GM19455 (cell line): ENCODE data around the gene KRT73.
"Not testable (repeated sequence)": the region's sequence is repeated elsewhere in the genome, so short reads cannot be mapped to it uniquely, and the experiment has no call there.

Experiments used
- ATAC-seq: cut with Tn5 transposase; IDR thresholded peaks from one replicate; pipeline ENCODE4 v1.9.1; 2021; ENCODE audit not compliant: unreplicated experiment

The KRT73 gene

DNA sequence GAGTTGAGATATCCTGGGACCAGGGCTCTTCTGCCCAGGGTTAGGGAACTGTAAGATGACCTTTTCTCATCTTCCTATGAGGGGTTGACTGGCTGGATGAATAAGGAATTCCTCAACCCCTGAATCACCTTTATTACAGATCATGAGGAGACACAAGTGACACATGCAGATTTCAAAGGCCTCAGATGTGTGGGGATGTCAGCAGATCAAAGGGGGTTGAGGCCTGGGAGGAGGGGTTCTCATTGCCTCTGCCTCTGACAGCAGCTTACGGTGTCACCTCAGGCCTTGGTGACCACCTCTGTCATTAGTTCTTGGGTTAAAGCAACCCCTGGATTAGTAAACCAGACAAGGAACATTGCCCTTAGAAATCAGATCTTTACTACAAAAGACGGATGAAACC is 15.0 kb downstream of the KRT73 start:
- ATAC-seq = no peak

- ATAC-seq = no peak
These were observed 15.8 kb downstream of the KRT73 start for GRCh38 chr12:52602552-52602951.

- no peak for ATAC-seq
These were observed 16.7 kb downstream of the KRT73 start for GRCh38 chr12:52601671-52602070.

DNA sequence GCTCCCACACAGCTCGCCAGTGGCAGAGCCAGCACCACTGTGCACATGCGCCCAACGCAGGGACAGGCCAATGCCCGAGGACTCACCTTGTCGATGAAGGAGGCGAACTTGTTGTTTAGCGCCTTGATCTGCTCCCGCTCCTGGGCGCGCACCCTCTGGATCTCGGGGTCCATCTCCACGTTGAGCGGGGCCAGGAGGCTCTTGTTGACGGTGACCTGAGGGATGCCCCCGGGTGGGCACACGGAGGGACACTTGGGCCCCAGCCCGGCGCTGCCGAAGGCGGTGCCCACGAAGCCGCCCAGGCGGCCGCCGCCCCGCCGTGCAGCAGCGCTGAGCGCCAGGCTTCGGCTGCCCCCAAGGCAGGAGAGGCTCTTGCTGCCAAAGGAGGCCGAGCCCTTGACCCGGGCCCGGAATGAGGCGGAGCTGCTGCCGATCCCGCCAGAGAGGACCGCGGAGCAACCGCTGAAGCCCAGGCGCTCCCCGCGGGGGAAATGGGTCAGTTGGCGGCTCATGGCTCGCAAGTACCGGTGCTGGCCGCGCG is 17.3 kb downstream of the KRT73 start, which contains the start of gene KRT72:
TSS of gene KRT72 (minus strand) at position 523 of the 541 bp plus-strand sequence. CDS start at position 512, 11 bp downstream.
- no peak for ATAC-seq

- ATAC-seq = no peak
These were observed 17.9 kb downstream of the KRT73 start for GRCh38 chr12:52600475-52600874.

GRCh38 chr12:52600071-52600470 is 18.3 kb downstream of the KRT73 start:
- no peak for ATAC-seq

GRCh38 chr12:52598966-52599365 is 19.4 kb downstream of the KRT73 start:
- no peak for ATAC-seq

GRCh38 chr12:52594237-52594636 is 24.1 kb downstream of the KRT73 start:
- ATAC-seq = not testable (repeated sequence)

GRCh38 chr12:52591521-52591920 is 26.8 kb downstream of the KRT73 start:
- no peak for ATAC-seq

- ATAC-seq = no peak
These were observed 28.3 kb downstream of the KRT73 start for GRCh38 chr12:52590021-52590420.

DNA sequence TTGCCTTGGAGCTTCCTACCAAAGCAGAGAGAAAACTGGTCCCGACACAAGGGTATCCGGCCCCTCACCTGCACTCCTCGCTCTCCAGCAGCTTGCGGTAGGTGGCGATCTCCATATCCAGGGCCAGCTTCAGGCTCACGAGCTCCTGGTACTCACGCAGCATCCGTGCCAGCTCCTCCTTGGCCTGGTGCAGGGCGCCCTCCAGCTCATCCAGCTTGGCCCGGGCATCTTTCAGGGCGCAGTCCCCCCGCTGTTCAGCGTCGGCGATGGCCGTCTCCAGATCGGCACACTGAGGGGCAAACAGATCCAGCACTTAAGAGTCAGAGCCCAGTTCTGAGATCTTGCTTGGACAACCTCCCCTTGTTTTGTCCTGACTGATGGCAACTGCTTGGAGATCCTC is 30.8 kb downstream of the KRT73 start:
- no peak for ATAC-seq

- ATAC-seq = no peak
These were observed 32.4 kb downstream of the KRT73 start for GRCh38 chr12:52585946-52586345.

GRCh38 chr12:52585066-52585465 is 33.3 kb downstream of the KRT73 start:
- no peak for ATAC-seq

DNA sequence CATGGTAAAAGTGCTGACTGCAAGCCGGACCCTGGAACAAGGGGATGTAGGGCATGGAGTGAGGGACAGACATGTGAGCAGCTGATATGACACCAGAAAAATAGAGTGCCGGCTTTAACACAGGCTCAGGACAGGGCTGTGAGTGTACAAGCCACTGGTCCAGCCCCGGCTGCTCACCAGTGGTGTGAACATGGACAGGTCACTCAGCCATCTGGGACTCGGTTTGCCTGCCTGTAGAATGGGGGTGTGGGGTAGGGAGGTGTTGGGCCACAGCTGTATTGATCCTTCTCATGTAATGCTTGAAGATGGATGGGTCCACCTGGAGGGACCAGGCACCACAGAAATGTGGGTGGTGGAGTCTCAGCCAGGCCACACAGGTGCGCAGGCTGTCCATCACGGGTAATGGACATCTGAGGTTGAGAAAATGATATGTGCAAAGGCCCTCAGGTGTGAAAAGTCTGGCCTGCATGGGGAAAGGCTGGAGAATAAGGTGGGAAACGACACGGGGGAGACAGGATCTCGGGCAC is 34.1 kb downstream of the KRT73 start:
- no peak for ATAC-seq

GRCh38 chr12:52582971-52583456 is 35.3 kb downstream of the KRT73 start:
- no peak for ATAC-seq

GRCh38 chr12:52582486-52582885 is 35.9 kb downstream of the KRT73 start:
- no peak for ATAC-seq

DNA sequence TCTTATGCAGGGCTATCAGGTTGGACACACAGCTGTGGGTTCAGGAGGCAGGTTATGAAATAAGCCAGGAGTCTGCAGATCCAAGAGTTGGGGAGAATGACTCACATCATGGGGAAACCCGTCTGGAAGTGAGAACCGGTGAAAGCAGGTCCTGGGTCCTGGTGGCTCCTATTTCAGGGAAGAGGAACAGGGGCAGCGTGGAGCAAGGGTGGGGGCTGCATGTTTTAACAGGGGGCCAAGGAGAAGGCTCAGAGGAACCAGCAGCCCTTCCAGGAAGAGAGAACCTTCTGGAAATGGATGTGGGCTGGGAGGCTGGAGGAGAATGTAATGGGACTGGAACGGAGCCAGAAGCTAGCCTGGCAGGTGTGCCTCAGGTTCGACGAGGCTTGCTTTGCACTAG is 36.9 kb downstream of the KRT73 start:
- ATAC-seq = no peak

- no peak for ATAC-seq
These were observed 37.3 kb downstream of the KRT73 start for GRCh38 chr12:52581066-52581465.

- ATAC-seq = no peak
These were observed 37.9 kb downstream of the KRT73 start for GRCh38 chr12:52580496-52580895.

DNA sequence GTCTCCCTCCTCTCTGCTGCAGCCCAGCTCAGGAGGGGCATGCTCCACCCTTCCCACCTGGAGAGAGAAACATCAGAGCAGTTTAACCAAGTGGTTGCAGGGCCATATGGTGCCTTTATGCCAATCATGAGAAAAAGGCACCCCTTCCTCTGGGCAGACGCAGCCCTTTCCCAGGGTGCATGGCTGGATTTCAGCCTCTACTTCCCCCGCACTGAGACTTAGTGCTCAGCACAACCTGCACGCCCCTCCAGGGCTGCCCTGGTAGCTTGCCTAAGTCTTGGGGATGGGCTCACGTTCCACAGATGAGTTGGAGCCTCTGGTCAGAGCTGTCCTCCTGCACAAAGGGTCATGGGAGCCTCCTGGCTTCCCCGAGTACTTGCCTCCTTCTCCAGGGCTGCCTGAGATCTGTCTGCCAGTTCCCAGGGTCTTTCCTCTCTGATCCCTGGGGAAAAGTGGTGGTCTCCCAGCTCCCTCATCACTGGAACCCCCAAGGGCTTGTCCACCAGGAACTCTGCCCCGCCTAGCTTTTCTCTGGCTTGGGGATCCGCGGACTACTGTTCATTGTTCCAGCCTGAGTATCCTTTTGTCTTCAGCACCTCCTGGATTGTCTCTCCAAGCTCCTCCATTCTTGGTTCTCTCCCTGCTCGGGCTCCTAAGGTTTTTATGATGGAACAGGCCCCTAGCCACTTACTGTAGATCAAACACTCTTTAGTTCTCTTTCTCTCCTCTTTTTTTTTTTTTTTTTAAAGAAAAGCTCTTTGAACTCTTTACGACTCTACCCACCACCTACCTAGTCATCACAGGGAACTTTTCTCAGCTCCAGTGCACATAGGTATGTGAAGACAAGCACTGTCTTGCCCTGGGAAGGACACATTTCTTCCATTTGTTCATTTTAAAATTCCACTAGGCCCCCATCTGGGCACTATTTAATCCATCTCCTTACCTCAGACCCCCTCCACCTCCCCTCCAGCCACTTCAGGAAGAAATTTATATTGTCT is 38.6 kb downstream of the KRT73 start:
- ATAC-seq = no peak

DNA sequence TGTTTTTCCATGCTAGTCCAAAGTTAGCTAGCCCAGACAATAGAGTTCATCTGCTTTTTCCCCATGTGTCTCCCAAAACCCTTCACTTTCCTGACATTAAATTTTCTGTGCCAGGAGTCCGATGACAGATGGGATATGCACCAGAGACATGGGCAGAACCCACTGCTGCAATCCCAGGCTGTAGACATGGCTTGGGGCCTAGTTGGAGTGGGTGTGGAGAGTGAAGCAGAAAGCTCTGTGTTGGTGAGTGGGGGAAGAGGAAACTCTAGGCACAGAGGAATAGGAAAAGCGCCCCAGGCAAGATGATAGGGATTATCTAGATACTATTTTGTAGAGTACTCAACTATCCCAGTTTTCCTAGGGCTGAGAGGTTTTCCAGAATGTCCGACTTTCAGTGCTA is 39.9 kb downstream of the KRT73 start:
- ATAC-seq = no peak

GRCh38 chr12:52577316-52577715 is 41.0 kb downstream of the KRT73 start:
- ATAC-seq = no peak
